Gastroesophageal sphincter (tissue), 3 donors: ENCODE results near the gene CNTLN.

Experiments used
- POLR2AphosphoS5 ChIP-seq: sonication (generic); formaldehyde crosslinking; IDR thresholded peaks from one replicate; pipeline ENCODE4 v1.6.1; 2017; ENCODE audit warnings: antibody characterized with exemption
- TF ChIP-seq, protein P1 (sequence below), 4 experiments: fragments of 200-600 bp in 2 of 4; fragments of 450-650 bp in 2 of 4; sonication (generic) in 1 of 4; IDR thresholded peaks; one replicate each; pipeline ENCODE4 v1.5.1; 2017 to 2019; ENCODE audit warnings: antibody characterized with exemption in 4 of 4, mild to moderate bottlenecking in 2 of 4, moderate library complexity in 2 of 4

DNA sequence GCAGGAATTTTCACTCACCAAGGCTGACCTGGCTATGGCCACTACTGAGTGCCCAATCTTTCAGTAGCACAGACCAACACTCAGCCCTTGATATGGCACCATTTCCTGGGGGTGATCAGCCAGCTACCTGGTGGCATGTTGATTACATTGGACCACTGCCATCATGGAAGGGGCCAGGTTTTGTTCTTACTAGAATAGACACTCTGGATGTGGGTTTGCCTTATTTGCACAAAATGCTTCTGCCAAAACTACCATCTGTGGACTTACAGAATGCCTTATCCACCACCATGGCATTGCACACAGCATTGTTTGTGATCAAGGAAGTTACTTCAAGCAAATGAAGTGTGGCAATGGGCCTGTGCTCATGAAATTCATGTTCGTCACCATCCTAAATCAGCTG lies 374.3 kb downstream of the CNTLN start:
- TF ChIP-seq POLR2AphosphoS5 = no peak
- TF ChIP-seq, protein P1, sequence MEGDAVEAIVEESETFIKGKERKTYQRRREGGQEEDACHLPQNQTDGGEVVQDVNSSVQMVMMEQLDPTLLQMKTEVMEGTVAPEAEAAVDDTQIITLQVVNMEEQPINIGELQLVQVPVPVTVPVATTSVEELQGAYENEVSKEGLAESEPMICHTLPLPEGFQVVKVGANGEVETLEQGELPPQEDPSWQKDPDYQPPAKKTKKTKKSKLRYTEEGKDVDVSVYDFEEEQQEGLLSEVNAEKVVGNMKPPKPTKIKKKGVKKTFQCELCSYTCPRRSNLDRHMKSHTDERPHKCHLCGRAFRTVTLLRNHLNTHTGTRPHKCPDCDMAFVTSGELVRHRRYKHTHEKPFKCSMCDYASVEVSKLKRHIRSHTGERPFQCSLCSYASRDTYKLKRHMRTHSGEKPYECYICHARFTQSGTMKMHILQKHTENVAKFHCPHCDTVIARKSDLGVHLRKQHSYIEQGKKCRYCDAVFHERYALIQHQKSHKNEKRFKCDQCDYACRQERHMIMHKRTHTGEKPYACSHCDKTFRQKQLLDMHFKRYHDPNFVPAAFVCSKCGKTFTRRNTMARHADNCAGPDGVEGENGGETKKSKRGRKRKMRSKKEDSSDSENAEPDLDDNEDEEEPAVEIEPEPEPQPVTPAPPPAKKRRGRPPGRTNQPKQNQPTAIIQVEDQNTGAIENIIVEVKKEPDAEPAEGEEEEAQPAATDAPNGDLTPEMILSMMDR (IDR thresholded peaks at IDR 0.05) = no peak
